Heart left ventricle (tissue), 13 donors: Measurements from ENCODE around the gene NKIRAS2.
"Not testable (repeated sequence)": the region's sequence is repeated elsewhere in the genome, so short reads cannot be mapped to it uniquely, and the experiment has no call there.

Experiments
- CTCF ChIP-seq, 12 donors: fragments of 200-600 bp; sonication (generic) in 4 of 12; IDR thresholded peaks; one replicate each; pipeline versions ENCODE4 v1.5.0 to v1.8.0; 2018 to 2022; ENCODE audit warnings: antibody characterized with exemption in 12 of 12, mild to moderate bottlenecking in 5 of 12
- POLR2A ChIP-seq, 2 donors: fragments of 450-650 bp; IDR thresholded peaks; one replicate each; pipeline ENCODE4 v1.6.1; 2017; ENCODE audit warnings: antibody characterized with exemption in 2 of 2, mild to moderate bottlenecking in 2 of 2, moderate library complexity in 2 of 2
- donor health status: ischemic (EF 13 %, LVEDD 7.1; RV severe dilation, severe dysfunction).
- donor health status: DM: no; HTN: yes; CAD: no.
- donor health status: DM: no; HTN: no; CAD: no.
- donor health status: ischemic (EF 25% LVEDD 6.9; RV normal size, moderate dysfunction).
- donor health status: ischemic (EF 25% LVEDD 5.7; RV mildly dilated, moderate dysfunction).
- donor health status: ischemic (EF 35%, LVEDD 5.7; RV mildly dilated, moderate dysfunction).
- donor health status: nonischemic (EF 11% LVEDD 7.7; RV severe dilation, severe dysfunction).
- donor health status: DM: yes; HTN: yes; CAD: no.
- donor health status: PGD.
- donor health status: ischemic (EF 29% LVEDD 5.4; RV normal size, mild dysfunction).
- donor health status: nonischemic (EF 23%, LVEDD 6.1; RV moderate dilation, normal function).

- TF ChIP-seq CTCF, POLR2A (IDR thresholded peaks at IDR 0.05): not testable (repeated sequence)
Measured at GRCh38 chr17:42012363-42012762, 7.5 kb upstream of the NKIRAS2 start.
